Caco-2 (cell line): ENCODE results near the gene FAT2. TPM values are rescaled to one million over a fixed set of nuclear protein-coding genes. Genes with fewer than 3 reads are reported as not detected.

ENCODE experiments used
- BruUV-seq: library from RNA; stranded (reverse); fragments of 400-500 nt; replicated peaks from 2 replicates; lab custom pipeline; 2021; lab: Mats Ljungman, UMichigan
- CTCF ChIA-PET: fragments of 300-600 bp; sonication (Branson Sonifier 250); formaldehyde crosslinking; loops from one replicate; lab custom pipeline; 2022; ENCODE audit warnings: antibody characterized with exemption; lab: Charles Lee
- POLR2A ChIA-PET: fragments of 300-600 bp; sonication (Branson Sonifier 250); formaldehyde crosslinking; loops from one replicate; lab custom pipeline; 2022; ENCODE audit warnings: antibody characterized with exemption; lab: Charles Lee
- DNase-seq, 2 experiments: peaks; one replicate each; pipeline versions ENCODE4 v3.0.0 to v3.0.0-alpha.2; 2020 to 2022
- H3K27me3 ChIP-seq: replicated peaks from 2 replicates; pipeline ENCODE4 v1.6.0; 2011; ENCODE audit warnings: low read length; ENCODE audit not compliant: control insufficient read depth, insufficient read depth
- H3K36me3 ChIP-seq: 2 replicates; pipeline ENCODE4 v1.5.1; 2011; ENCODE audit warnings: low read length; ENCODE audit not compliant: control insufficient read depth, insufficient read depth
- H3K4me1 ChIP-seq: fragments of 250-450 bp; sonication (Bioruptor Pico); 2 replicates; pipeline ENCODE4 v1.5.1; 2020; ENCODE audit warnings: mild to moderate bottlenecking
- H3K4me3 ChIP-seq: 2 replicates; pipeline ENCODE4 v1.5.1; 2011; ENCODE audit warnings: low read depth, mild to moderate bottlenecking, control low read depth, low read length
- H3K9me3 ChIP-seq: fragments of 250-450 bp; sonication (Bioruptor Pico); 2 replicates; pipeline ENCODE4 v1.5.1; 2020; ENCODE audit warnings: mild to moderate bottlenecking, moderate library complexity
- H3K27ac Mint-ChIP-seq: one replicate; pipeline ENCODE4 v1.8.0; 2022; ENCODE audit warnings: mixed read lengths; ENCODE audit not compliant: unreplicated experiment
- H3K27me3 Mint-ChIP-seq: one replicate; pipeline ENCODE4 v1.8.0; 2022; ENCODE audit warnings: mixed read lengths; ENCODE audit not compliant: insufficient read depth, unreplicated experiment
- H3K36me3 Mint-ChIP-seq: one replicate; pipeline ENCODE4 v1.8.0; 2022; ENCODE audit warnings: mild to moderate bottlenecking, mixed read lengths; ENCODE audit not compliant: insufficient read depth, unreplicated experiment
- H3K4me1 Mint-ChIP-seq: one replicate; pipeline ENCODE4 v1.8.0; 2022; ENCODE audit warnings: low read depth, mixed read lengths; ENCODE audit not compliant: unreplicated experiment
- H3K4me3 Mint-ChIP-seq: one replicate; pipeline ENCODE4 v1.8.0; 2022; ENCODE audit warnings: mild to moderate bottlenecking, moderate library complexity, mixed read lengths; ENCODE audit not compliant: unreplicated experiment
- H3K9me3 Mint-ChIP-seq: one replicate; pipeline ENCODE4 v1.8.0; 2022; ENCODE audit warnings: mixed read lengths; ENCODE audit not compliant: unreplicated experiment
- intact Hi-C: fragments of 100-400 bp; cut with micrococcal nuclease; formaldehyde crosslinking; loops from one replicate; pipeline ENCODE4 v1.10.0; 2022; ENCODE audit not compliant: unreplicated experiment
- total RNA-seq: library from RNA; stranded (reverse); gene quantifications from 2 replicates; pipeline ENCODE4 v1.2.3, GENCODE V29; 2022
- TF ChIP-seq, protein P1 (sequence below), 2 experiments: fragments of 200-600 bp in 1 of 2; IDR thresholded peaks; 1 replicate in 1 of 2; 2 replicates in 1 of 2; pipeline versions ENCODE4 v1.5.1 to v1.8.0; 2011 to 2022; ENCODE audit warnings: antibody characterized with exemption in 1 of 2, control low read depth in 1 of 2, inconsistent platforms in 1 of 2, low read depth in 1 of 2, low read length in 1 of 2, mild to moderate bottlenecking in 1 of 2, moderate library complexity in 1 of 2; ENCODE audit not compliant: insufficient read depth in 1 of 2, severe bottlenecking in 1 of 2, unreplicated experiment in 1 of 2

Gene FAT2
- total RNA-seq, 1 experiment from 2014 or later = 0.32 TPM

DNA sequence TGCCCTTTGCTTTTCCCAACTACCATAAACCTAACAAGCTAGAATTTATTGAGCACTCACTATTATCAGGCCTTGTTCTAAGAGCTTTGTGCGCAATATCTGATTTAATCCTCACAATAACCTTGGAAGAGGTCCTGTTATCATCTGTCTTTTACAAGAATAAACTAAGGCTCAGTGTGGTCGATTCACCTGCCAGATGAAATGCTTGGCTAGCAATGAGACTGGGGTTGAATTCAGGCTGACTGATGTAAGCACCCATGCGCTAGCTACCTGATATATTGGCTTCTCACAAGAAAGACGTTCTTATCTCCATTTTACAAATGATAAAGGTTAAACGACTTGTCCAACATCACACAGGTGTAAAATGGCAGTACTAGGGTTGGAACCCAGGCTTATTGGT lies 37.4 kb downstream of the FAT2 start:
- Histone ChIP-seq H3K4me1 (no peaks in the 10 kb centered on the region), H3K9me3 (no peaks in the 10 kb centered on the region), H3K36me3 (no peaks in the 10 kb centered on the region), H3K27me3 (no peaks in the 10 kb centered on the region), H3K4me3 (no peak overlapping the region)
- TF ChIP-seq, protein P1, sequence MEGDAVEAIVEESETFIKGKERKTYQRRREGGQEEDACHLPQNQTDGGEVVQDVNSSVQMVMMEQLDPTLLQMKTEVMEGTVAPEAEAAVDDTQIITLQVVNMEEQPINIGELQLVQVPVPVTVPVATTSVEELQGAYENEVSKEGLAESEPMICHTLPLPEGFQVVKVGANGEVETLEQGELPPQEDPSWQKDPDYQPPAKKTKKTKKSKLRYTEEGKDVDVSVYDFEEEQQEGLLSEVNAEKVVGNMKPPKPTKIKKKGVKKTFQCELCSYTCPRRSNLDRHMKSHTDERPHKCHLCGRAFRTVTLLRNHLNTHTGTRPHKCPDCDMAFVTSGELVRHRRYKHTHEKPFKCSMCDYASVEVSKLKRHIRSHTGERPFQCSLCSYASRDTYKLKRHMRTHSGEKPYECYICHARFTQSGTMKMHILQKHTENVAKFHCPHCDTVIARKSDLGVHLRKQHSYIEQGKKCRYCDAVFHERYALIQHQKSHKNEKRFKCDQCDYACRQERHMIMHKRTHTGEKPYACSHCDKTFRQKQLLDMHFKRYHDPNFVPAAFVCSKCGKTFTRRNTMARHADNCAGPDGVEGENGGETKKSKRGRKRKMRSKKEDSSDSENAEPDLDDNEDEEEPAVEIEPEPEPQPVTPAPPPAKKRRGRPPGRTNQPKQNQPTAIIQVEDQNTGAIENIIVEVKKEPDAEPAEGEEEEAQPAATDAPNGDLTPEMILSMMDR (IDR thresholded peaks at IDR 0.05; ENCODE audit: insufficient read depth in 1 of 2, low read depth in 1 of 2, low read length in 1 of 2, severe bottlenecking in 1 of 2, unreplicated experiment in 1 of 2) = no peak
- ChIA-PET CTCF (interaction anchor here (1.7 kb wide), 1 partner anchor 98 kb away, joined by 4 read pairs; no protein-coding TSS in a partner anchor), POLR2A (no interaction called here)
- DNase-seq = no peak
- no peaks in the 10 kb centered on the region for H3K9me3 Mint-ChIP-seq
- H3K27me3 Mint-ChIP-seq = no peaks in the 10 kb centered on the region
- no peak overlapping the region for H3K27ac Mint-ChIP-seq
- no TSS peak for BruUV-seq
- no peaks in the 10 kb centered on the region for H3K36me3 Mint-ChIP-seq
- no peak overlapping the region for H3K4me3 Mint-ChIP-seq
- intact Hi-C loops = no loop called here
- H3K4me1 Mint-ChIP-seq = no peaks in the 10 kb centered on the region

DNA sequence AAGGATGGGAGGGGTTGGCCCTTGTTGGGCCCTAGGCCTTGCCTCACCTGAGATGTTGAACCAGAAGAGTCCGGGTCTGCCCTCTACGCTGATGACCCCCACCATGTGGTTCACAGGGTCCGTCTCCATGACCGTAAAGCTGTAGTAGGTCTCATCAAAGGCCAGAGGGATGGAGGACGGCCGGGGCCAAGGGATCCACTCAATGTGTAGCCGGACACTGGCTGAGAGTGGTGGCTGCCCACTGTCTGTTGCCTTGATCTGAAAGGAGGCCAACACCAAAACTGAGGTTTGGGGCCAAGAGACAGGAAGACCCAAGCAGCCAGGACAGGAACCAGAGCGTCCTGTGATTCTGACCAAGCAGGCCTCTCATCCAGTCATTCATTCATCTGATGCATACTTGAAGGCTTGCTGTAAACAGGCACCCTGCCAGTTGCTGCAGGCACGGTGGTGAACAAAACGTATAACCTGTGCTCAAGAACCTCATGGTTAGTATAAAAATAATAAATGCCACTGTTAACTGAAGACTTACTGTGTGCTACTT lies 37.9 kb downstream of the FAT2 start:
- no peak overlapping the region for H3K27ac Mint-ChIP-seq
- CTCF ChIA-PET = interaction anchor here (1.7 kb wide), 1 partner anchor 98 kb away, joined by 4 read pairs; no protein-coding TSS in a partner anchor
- Histone ChIP-seq H3K27me3 (no peaks in the 10 kb centered on the region), H3K4me1 (no peaks in the 10 kb centered on the region), H3K4me3 (no peak overlapping the region), H3K9me3 (no peaks in the 10 kb centered on the region), H3K36me3 (no peaks in the 10 kb centered on the region)
- TF ChIP-seq, protein P1 (IDR thresholded peaks at IDR 0.05; ENCODE audit: insufficient read depth in 1 of 2, low read depth in 1 of 2, low read length in 1 of 2, severe bottlenecking in 1 of 2, unreplicated experiment in 1 of 2) = no peak
- intact Hi-C loops = no loop called here
- H3K9me3 Mint-ChIP-seq = no peaks in the 10 kb centered on the region
- POLR2A ChIA-PET = no interaction called here
- BruUV-seq = no TSS peak
- DNase-seq = no peak
- H3K36me3 Mint-ChIP-seq = no peaks in the 10 kb centered on the region
- no peaks in the 10 kb centered on the region for H3K27me3 Mint-ChIP-seq
- no peaks in the 10 kb centered on the region for H3K4me1 Mint-ChIP-seq
- H3K4me3 Mint-ChIP-seq = no peak overlapping the region

DNA sequence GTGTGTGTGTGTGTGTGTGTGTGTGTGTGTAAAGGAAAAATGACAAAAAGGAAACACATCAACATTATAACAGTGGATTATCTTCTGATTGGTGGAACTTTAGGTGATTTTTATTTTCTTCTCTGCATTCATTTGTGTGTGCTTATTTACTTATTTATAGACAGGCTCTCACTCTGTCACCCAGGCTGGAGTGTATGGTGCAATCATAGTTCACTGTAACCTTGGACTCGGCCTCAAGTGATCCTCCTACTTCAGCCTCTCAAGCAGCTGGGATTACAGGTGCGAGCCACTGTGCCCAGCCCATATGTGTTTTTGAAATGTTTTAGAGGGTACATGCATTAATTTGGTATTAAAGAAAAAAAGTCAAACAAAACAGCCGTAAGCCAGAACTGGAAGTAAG lies 39.1 kb downstream of the FAT2 start:
- Mint-ChIP-seq H3K36me3 (no peaks in the 10 kb centered on the region), H3K4me3 (no peak overlapping the region), H3K27ac (no peak overlapping the region), H3K9me3 (no peaks in the 10 kb centered on the region), H3K27me3 (no peaks in the 10 kb centered on the region), H3K4me1 (no peaks in the 10 kb centered on the region)
- DNase-seq = no peak
- H3K9me3 ChIP-seq = peaks cover 3% of the 10 kb centered on the region; the same call in 1 of the 2 replicates
- no TSS peak for BruUV-seq
- H3K36me3 ChIP-seq = no peaks in the 10 kb centered on the region
- no peak overlapping the region for H3K4me3 ChIP-seq
- TF ChIP-seq, protein P1 (IDR thresholded peaks at IDR 0.05; ENCODE audit: insufficient read depth in 1 of 2, low read depth in 1 of 2, low read length in 1 of 2, severe bottlenecking in 1 of 2, unreplicated experiment in 1 of 2) = no peak
- ChIA-PET POLR2A (no interaction called here), CTCF (no interaction called here)
- no peaks in the 10 kb centered on the region for H3K4me1 ChIP-seq
- no peaks in the 10 kb centered on the region for H3K27me3 ChIP-seq
- intact Hi-C loops = no loop called here
